Brain microvascular endothelial cell (primary cell): ENCODE measurements around the gene SEC24A.
A peak's percentile ranks its signal among the peaks of the same experiment; 100 is the strongest.

Source experiments
- DNase-seq: peaks from one replicate; pipeline ENCODE4 v3.0.0-alpha.2; 2020
- H3K27ac ChIP-seq: fragments of 250-450 bp; sonication (Bioruptor Pico); 2 replicates; pipeline ENCODE4 v1.5.1; 2020; ENCODE audit warnings: mild to moderate bottlenecking, moderate library complexity
- H3K27me3 ChIP-seq: fragments of 250-450 bp; sonication (Bioruptor Pico); replicated peaks from 2 replicates; pipeline ENCODE4 v1.5.1; 2020; ENCODE audit warnings: mild to moderate bottlenecking
- H3K36me3 ChIP-seq: fragments of 250-450 bp; sonication (Bioruptor Pico); replicated peaks from 2 replicates; pipeline ENCODE4 v1.5.1; 2020; ENCODE audit warnings: mild to moderate bottlenecking
- H3K4me3 ChIP-seq: 2 replicates; pipeline ENCODE4 v1.5.1; 2011; ENCODE audit warnings: low read depth, mild to moderate bottlenecking, control low read depth, low read length, moderate library complexity
- in situ Hi-C: cut with HindIII; loops from 2 replicates; pipeline ENCODE4 v1.10.0; 2017; ENCODE audit warnings: low sequenced_read_pairs, low pct_ligation_motif_present
- TF ChIP-seq, protein P1 (sequence below): IDR thresholded peaks from 2 replicates; pipeline ENCODE4 v1.5.1; 2011; ENCODE audit warnings: low read depth, mild to moderate bottlenecking, moderate library complexity, low read length, control low read depth, inconsistent platforms; ENCODE audit errors: missing control alignments

The SEC24A gene

GRCh38 chr5:134732819-134733218, 84.2 kb downstream of the SEC24A start:
- no peaks in the 10 kb centered on the region for H3K27me3 ChIP-seq
- no peaks in the 10 kb centered on the region for H3K36me3 ChIP-seq
- TF ChIP-seq, protein P1, sequence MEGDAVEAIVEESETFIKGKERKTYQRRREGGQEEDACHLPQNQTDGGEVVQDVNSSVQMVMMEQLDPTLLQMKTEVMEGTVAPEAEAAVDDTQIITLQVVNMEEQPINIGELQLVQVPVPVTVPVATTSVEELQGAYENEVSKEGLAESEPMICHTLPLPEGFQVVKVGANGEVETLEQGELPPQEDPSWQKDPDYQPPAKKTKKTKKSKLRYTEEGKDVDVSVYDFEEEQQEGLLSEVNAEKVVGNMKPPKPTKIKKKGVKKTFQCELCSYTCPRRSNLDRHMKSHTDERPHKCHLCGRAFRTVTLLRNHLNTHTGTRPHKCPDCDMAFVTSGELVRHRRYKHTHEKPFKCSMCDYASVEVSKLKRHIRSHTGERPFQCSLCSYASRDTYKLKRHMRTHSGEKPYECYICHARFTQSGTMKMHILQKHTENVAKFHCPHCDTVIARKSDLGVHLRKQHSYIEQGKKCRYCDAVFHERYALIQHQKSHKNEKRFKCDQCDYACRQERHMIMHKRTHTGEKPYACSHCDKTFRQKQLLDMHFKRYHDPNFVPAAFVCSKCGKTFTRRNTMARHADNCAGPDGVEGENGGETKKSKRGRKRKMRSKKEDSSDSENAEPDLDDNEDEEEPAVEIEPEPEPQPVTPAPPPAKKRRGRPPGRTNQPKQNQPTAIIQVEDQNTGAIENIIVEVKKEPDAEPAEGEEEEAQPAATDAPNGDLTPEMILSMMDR, result no peak
- DNase-seq, result no peak
- H3K4me3 ChIP-seq, result no peak overlapping the region
- in situ Hi-C loops, result no loop called here
- no peak overlapping the region for H3K27ac ChIP-seq

DNA sequence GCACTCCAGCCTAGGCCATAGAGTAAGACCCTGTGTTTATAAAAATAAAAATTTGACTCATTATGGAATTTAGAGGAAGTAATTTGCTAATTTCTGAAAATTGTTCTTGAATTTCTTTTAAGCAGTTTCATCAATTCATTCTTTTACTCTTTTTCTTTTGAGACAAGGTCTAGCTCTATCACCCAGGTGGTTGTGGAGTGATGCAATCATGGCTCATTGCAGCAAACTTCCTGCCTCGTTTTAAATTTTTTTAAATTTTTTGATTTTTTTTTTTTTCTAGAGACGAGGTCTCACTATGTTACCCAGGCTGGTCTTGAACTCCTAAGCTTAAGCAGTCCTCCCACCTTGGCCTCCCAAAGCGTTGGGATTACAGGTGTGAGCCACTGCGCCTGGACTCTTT, 86.7 kb downstream of the SEC24A start:
- no peak overlapping the region for H3K4me3 ChIP-seq
- in situ Hi-C loops, result no loop called here
- no peak for DNase-seq
- TF ChIP-seq, protein P1, result no peak
- H3K27ac ChIP-seq, result no peak overlapping the region
- no peaks in the 10 kb centered on the region for H3K27me3 ChIP-seq
- no peaks in the 10 kb centered on the region for H3K36me3 ChIP-seq

DNA sequence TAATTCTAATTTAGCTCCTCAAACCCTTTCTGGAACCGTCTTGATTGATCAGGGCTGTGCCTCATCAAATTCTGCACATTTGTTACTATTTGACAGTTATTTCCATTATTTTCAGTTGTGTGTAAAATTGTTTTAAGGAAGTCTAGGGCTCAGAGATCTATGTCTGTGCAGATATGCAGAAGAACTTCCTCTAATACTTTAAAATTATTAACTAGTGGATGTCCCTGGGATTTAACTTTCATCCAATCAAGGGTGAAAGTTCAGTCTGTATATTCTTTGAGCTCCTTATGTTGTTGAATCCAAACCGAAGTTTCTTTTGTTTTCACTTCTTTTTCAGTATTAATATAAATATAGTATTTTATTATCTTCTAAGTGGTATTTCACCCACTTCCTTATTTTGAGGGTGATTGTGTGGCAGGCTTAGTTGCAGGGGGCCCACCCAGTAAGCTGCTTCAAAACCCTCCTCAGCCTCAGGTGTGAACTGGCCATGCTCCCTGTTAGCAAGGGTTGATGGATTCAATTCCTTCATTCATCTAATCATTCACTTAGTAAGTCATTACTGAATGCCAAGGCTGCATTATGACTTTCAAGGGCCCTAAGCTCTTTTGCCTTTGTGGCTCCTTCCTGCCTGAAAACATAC, 87.7 kb downstream of the SEC24A start:
- no peak for DNase-seq
- Histone ChIP-seq H3K36me3 (no peaks in the 10 kb centered on the region), H3K27me3 (no peaks in the 10 kb centered on the region), H3K27ac (no peak overlapping the region), H3K4me3 (no peak overlapping the region)
- TF ChIP-seq, protein P1, result no peak
- in situ Hi-C loops, result no loop called here

DNA sequence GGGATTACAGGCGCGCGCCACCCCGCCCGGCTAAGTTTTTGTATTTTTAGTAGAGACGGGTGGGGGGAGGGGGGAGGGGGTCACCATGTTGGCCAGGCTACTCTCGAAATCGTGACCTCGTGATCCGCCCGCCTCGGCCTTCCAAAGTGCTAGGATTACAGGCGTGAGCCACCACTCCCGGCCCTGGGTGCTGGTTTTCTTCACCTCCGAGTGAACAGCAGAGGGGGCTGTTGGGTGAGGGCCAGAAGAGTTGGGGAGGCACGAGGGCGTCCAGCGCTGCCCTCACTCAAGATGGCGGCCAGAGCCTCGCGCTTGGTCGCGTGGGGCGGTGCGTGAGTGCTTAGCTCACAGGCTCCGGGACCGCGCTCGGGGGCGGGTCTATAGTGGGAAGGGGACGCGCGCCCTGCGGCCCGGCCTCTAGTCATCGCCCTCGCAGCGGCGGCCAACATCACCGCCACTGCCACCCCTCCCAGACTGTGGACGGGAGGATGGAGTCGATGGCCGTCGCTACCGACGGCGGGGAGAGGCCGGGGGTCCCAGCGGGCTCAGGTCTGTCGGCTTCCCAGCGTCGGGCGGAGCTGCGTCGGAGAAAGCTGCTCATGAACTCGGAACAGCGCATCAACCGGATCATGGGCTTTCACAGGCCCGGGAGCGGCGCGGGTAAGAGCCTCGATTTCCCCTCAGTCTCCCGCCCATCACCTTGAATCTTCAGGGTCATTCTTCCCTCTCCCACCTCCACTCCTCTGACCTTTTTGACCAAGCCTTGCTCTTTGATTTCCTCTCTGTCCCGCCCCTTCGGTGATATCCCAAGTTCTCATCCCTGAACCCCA, 89.8 kb downstream of the SEC24A start, which contains the start of gene CAMLG:
TSS of gene CAMLG (plus strand) at position 416 of the 830 bp plus-strand sequence. CDS start at position 489, 73 bp downstream.
- H3K4me3 ChIP-seq, result peak within 1 kb of the TSS; percentile 89
- TF ChIP-seq, protein P1, result peak; percentile 78
- H3K27ac ChIP-seq, result peak within 1 kb of the TSS; percentile 76
- in situ Hi-C loops, result no loop called here
- H3K27me3 ChIP-seq, result no peaks in the 10 kb centered on the region
- DNase-seq, result peak; percentile 97
- H3K36me3 ChIP-seq, result peaks cover 9% of the 10 kb centered on the region

DNA sequence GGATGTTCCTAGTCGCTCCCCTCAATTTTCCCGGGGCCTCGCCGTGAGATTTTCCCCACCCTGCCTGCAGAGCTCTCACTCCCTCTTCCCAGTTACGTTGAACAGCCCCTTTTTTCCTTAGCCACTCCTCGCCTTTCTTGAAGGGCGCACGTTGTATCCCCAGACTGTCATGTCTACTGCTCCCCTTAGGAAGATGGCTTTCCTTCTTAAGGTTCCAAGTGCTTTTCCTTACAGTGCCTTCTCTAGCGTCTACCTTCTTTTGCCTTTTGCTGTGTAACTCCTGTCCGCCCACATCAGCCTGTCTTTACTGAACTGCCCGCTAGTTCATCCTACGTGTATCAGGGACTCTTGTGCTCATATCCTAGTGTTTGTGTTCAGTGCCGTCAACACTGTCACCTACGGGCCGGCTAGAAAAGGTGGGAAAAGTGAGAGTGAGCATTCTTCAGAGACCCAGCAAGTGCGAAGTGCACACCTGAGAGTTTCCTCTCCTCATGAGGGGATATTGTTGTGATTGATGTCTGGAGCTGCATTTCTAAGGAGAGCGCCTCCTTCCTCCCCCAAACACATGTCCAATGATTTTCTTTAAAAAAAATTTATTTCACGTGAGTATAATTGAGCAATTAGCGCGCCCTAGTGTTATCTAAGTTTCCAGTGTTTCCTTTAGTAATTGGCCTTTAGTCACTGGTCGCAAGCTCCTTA, 90.5 kb downstream of the SEC24A start:
- H3K27ac ChIP-seq, result peak overlapping the region; percentile 76
- TF ChIP-seq, protein P1, result peak; percentile 32
- H3K36me3 ChIP-seq, result peaks cover 9% of the 10 kb centered on the region
- DNase-seq, result peak; percentile 35
- H3K4me3 ChIP-seq, result peak overlapping the region; percentile 89
- in situ Hi-C loops, result no loop called here
- H3K27me3 ChIP-seq, result no peaks in the 10 kb centered on the region
